NCI-H1105 (cell line): ENCODE measurements around the gene TH.
"Not testable (repeated sequence)": the region's sequence is repeated elsewhere in the genome, so short reads cannot be mapped to it uniquely, and the experiment has no call there.

Experiments used
- DNase-seq: peaks from one replicate; lab custom pipeline; 2025; lab: John Stamatoyannopoulos, UW

TH gene

DNA sequence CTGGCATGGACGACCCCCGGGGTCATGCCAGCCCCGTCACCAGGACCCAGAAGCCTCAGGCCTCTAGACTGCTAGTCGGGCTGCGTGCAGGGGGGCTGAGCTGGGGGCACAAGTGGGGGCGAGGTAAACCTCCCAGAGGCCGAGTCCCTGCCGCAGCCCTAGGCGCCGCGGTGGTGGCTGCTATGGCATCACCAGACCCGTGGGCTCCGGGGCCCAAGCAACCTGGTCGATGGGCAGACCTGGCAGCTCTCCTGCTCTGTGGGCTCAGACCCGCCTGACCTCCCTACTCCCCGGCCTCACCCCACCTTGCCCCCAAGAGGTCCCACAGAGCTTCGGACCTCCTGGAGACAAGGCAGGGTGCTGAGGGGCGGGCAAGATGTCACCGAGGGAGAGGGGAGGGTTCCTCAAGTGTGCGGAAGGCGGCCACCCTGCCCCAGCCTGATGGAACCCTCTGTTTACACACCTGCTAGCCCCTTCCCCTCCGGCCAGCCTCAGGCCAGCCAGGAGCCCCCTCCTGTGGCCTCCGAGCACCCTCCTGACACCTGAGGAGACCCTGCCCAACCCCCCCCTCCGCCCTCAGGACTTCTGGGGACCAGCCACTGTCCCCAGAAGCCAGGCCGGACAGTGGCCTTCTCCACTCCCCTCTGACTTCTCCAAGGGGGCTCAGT, 41.8 kb downstream of the TH start:
- no peak for DNase-seq

GRCh38 chr11:2129308-2129698, 42.3 kb downstream of the TH start:
- DNase-seq = no peak

- no peak for DNase-seq
These were observed 42.9 kb downstream of the TH start for GRCh38 chr11:2128511-2129307.

GRCh38 chr11:2128130-2128510, 43.5 kb downstream of the TH start:
- DNase-seq = no peak

DNA sequence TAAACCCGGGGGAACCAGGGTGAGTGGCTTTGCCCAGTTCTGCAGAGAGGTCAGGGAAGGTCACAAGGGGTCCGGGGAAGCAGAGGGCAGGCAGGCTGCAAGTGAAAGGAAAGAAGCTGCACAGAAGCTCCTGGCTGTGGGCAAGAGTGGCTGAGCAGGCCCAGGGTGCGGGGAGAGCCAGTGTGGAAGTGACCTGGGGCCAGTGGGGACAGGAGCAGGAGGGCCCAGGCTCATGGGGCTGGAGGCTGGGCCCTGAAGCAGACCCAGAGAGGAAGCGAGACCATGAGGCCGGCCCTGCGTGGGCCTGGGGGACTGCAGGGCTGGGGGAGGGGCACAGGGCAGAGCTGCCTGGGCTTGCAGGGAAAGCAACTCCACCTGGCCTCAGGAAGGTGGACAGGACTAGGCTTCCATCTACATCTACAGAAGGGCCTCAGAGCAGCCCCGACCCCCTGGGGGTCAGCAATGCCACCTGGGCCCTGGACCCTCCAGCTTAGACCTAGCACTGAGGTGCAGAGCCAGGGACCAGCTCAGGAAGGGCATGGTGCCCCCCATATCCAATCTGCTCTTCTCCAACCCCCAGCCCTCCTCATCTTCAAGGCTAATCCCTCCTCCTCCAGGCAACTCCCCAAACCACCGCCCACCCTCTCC, 44.0 kb downstream of the TH start:
- no peak for DNase-seq

- DNase-seq = no peak
These were observed 45.0 kb downstream of the TH start for GRCh38 chr11:2126520-2127085.

GRCh38 chr11:2124736-2125484, 46.7 kb downstream of the TH start:
- not testable (repeated sequence) for DNase-seq

DNA sequence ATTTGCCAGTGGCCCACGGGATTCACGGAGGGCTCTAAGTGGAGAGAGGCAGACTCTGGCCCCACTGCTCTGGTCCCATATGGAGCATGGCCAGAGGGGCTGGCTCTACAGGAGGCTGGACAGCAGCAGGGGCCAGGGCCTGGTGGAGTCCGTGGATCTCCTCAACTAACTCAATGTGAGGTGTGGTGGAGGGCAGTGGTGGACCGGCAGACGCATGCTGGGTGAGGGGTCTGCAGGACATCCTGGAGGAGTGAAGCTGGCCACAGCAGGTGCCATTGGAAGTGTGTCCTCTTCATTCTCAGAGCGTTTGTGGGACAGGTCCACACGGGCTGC, 48.0 kb downstream of the TH start:
- no peak for DNase-seq

DNA sequence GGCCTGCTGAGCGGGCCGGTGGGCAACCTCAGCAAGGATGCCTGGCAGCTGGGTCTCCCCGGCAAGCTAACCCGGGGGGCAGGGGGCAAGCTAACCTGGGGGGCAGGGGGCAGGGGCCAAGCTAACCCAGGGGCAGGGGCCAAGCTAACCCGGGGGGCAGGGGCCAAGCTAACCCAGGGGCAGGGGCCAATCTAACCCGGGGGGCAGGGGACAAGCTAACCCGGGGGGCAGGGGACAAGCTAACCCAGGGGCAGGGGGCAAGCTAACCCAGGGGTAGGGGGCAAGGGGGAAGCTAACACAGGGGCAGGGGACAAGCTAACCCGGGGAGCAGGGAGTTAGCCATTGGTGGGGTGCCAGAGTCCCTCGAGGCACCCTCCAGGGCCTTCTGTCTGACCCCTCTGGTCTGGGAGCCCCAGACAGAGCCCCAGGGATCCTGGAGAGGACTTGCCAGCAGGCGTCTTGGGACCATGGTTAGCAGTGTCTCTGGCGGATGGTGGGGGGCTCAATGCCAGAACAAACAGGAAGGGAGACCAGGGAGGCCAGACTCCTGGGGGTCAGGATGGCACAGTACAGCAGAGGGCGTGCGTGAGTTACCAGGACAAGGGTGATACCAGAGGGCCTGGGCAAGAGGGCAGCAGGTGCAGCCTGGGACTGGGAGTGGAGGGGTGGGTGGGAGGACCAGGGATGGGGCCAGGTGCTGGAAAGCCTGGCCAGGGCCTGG, 48.5 kb downstream of the TH start:
- no peak for DNase-seq

GRCh38 chr11:2122222-2122906, 49.3 kb downstream of the TH start:
- no peak for DNase-seq

GRCh38 chr11:2121227-2122130, 50.1 kb downstream of the TH start:
- DNase-seq = no peak

DNA sequence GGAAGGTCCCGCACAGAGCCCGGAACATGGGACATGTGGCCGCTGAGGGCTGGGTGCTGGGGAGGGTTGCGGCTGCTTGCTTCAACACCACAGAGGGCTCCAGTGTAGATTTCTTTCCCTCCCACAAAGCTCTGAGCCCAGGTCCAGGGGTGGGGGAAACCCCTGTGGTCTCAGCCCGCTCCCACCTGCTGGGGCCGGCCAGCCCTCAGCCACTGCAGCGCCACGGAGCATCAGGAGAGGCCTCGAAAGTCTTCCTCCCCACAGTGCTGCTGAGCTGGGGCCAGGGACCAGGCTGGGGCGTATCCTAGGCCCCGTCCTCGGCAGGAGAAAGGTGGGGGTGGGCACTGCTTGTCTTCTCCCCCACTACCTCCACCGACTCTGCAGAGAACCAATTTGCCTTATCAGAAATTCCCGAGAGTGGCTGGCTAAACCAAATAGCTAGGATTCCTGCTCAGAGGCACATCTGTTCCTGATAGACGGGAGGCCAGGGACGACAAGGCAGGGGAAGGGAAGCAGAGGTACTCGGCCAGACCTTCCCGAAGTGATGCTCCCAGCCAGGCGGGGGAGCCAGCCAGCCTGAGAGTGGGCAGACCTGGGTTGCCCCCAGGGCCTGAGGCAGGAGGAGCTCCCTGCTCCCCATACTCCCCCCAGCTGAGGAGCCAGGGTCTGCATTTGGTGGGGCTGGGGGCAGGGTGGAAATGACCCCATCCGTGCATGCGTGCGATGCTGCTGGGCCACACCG, 51.1 kb downstream of the TH start:
- no peak for DNase-seq

- no peak for DNase-seq
These were observed 52.9 kb downstream of the TH start for GRCh38 chr11:2118677-2119076.

DNA sequence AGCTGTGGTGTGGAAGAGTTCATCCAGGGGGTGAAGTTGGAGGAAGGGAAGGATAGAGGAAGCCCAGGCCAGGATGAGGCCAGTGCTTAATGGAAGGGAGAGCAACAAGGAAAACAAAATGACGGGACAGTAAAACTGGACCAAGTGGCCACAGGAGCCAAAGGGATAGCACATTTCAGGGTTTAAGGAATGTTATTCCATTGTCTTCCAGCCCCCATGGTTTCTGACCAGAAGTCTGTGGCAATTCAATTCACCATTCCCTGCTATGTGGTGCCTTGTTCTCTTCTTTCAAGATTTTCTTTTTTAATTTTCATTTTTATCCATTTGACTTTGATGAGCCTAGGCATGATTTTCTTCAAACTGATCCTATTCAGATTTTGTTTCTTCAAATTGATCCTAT, 54.9 kb downstream of the TH start:
- DNase-seq = no peak

GRCh38 chr11:2115308-2115707, 56.3 kb downstream of the TH start:
- DNase-seq = no peak

- no peak for DNase-seq
These were observed 57.0 kb downstream of the TH start for GRCh38 chr11:2114430-2115241.
